Panc1 (cell line): ENCODE measurements around the gene GTPBP4. TPM values are rescaled to one million over a fixed set of nuclear protein-coding genes. Genes with fewer than 3 reads are reported as not detected.

ENCODE experiments used
- ATAC-seq: fragments of 200-7000 bp; cut with Tn5 transposase; 2 replicates; pipeline ENCODE4 v1.9.1; 2020; ENCODE audit warnings: mild to moderate bottlenecking, moderate library complexity
- BruUV-seq: library from RNA; stranded (reverse); fragments of 400-500 nt; replicated peaks from 2 replicates; lab custom pipeline; 2021; lab: Mats Ljungman, UMichigan
- CTCF ChIA-PET: fragments of 300-600 bp; sonication (Branson Sonifier 250); formaldehyde crosslinking; loops from one replicate; lab custom pipeline; 2022; ENCODE audit warnings: antibody characterized with exemption; lab: Charles Lee
- POLR2A ChIA-PET: fragments of 300-600 bp; sonication (Branson Sonifier 250); formaldehyde crosslinking; loops from one replicate; lab custom pipeline; 2022; ENCODE audit warnings: antibody characterized with exemption; lab: Charles Lee
- DNase-seq: peaks from one replicate; pipeline ENCODE4 v3.0.0-alpha.2; 2010; ENCODE audit warnings: low read depth, low spot score
- H3K27ac ChIP-seq: 2 replicates; pipeline ENCODE4 v1.5.1; 2011; ENCODE audit warnings: mild to moderate bottlenecking, low read length, inconsistent platforms
- H3K27me3 ChIP-seq: fragments of 200-500 bp; sonication (Bioruptor generic); 2 replicates; pipeline ENCODE4 v1.6.0; 2014; ENCODE audit warnings: low read length, inconsistent platforms; ENCODE audit not compliant: control insufficient read depth, insufficient read depth
- H3K36me3 ChIP-seq: fragments of 200-500 bp; sonication (Bioruptor generic); 2 replicates; pipeline ENCODE4 v1.5.1; 2014; ENCODE audit warnings: inconsistent platforms, mild to moderate bottlenecking, low read length, moderate library complexity; ENCODE audit not compliant: control insufficient read depth, insufficient read depth
- H3K4me1 ChIP-seq: 2 replicates; pipeline ENCODE4 v1.5.1; 2011; ENCODE audit warnings: inconsistent platforms, mild to moderate bottlenecking, low read length, moderate library complexity; ENCODE audit not compliant: control insufficient read depth, insufficient read depth
- H3K4me3 ChIP-seq, 2 experiments: 2 replicates each; pipeline ENCODE4 v1.5.1; 2011 to 2012; ENCODE audit warnings: low read depth in 2 of 2, low read length in 2 of 2, mild to moderate bottlenecking in 2 of 2, inconsistent platforms in 1 of 2, moderate library complexity in 1 of 2
- H3K9me3 ChIP-seq: fragments of 200-500 bp; sonication (Bioruptor generic); 2 replicates; pipeline ENCODE4 v1.5.1; 2014; ENCODE audit warnings: low read depth, mild to moderate bottlenecking, inconsistent platforms, low read length, moderate library complexity; ENCODE audit not compliant: control insufficient read depth, insufficient read depth
- POLR2AphosphoS5 ChIP-seq: IDR thresholded peaks from 2 replicates; pipeline ENCODE4 v1.6.1; 2012; ENCODE audit warnings: mild to moderate bottlenecking, low read depth, low read length, moderate library complexity
- SIN3A ChIP-seq: IDR thresholded peaks from 2 replicates; pipeline ENCODE4 v1.6.1; 2012; ENCODE audit warnings: low read depth, mild to moderate bottlenecking, low read length, moderate library complexity, borderline replicate concordance; ENCODE audit not compliant: insufficient read depth
- TCF7L2 ChIP-seq: IDR thresholded peaks from 2 replicates; pipeline ENCODE4 v1.6.1; 2011; ENCODE audit warnings: mild to moderate bottlenecking, low read depth, low read length, inconsistent platforms
- in situ Hi-C: cut with HindIII; loops from 2 replicates; pipeline ENCODE4 v1.10.0; 2016; ENCODE audit warnings: low sequenced_read_pairs, low pct_unique_long_range_greater_than_20kb
- intact Hi-C: fragments of 100-400 bp; cut with micrococcal nuclease; formaldehyde crosslinking; loops from one replicate; pipeline ENCODE4 v1.10.0; 2022; ENCODE audit not compliant: unreplicated experiment
- total RNA-seq: library from RNA; stranded (reverse); gene quantifications from one replicate; pipeline ENCODE4 v1.2.1, GENCODE V29; 2021; ENCODE audit not compliant: unreplicated experiment
- TF ChIP-seq, protein P1 (sequence below), 2 experiments: IDR thresholded peaks; 2 replicates each; pipeline ENCODE4 v1.6.1; 2011 to 2012; ENCODE audit warnings: low read depth in 2 of 2, control low read depth in 1 of 2, low read length in 1 of 2, mild to moderate bottlenecking in 1 of 2, moderate library complexity in 1 of 2; ENCODE audit not compliant: insufficient read depth in 1 of 2
- TF ChIP-seq, protein P2 (sequence below): fragments of 450-650 bp; IDR thresholded peaks from 2 replicates; pipeline ENCODE4 v1.5.1; 2017; ENCODE audit warnings: mild to moderate bottlenecking

Gene GTPBP4
- total RNA-seq, 1 experiment from 2014 or later = 79.5 TPM

DNA sequence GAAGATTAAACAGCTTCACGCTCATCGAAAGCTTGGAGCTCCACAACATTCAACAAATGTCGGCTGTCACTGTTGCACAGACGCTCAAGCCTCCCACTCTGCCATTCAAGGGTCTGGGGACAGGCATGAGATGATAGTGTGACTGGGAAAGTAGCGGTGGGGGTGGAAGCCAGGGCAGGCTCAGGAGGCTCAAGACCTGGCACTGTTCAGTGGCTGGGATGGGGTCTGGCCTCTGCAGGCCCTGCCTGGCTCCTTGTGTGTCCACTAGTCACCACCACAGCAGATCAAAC is 13.5 kb upstream of the GTPBP4 start:
- CTCF ChIA-PET = no interaction called here
- Histone ChIP-seq H3K4me3 (no peak overlapping the region), H3K27ac (no peak overlapping the region), H3K4me1 (no peaks in the 10 kb centered on the region), H3K9me3 (peaks cover 6% of the 10 kb centered on the region; the same call in 1 of the 2 replicates), H3K27me3 (no peaks in the 10 kb centered on the region), H3K36me3 (no peaks in the 10 kb centered on the region)
- TF ChIP-seq, protein P1, sequence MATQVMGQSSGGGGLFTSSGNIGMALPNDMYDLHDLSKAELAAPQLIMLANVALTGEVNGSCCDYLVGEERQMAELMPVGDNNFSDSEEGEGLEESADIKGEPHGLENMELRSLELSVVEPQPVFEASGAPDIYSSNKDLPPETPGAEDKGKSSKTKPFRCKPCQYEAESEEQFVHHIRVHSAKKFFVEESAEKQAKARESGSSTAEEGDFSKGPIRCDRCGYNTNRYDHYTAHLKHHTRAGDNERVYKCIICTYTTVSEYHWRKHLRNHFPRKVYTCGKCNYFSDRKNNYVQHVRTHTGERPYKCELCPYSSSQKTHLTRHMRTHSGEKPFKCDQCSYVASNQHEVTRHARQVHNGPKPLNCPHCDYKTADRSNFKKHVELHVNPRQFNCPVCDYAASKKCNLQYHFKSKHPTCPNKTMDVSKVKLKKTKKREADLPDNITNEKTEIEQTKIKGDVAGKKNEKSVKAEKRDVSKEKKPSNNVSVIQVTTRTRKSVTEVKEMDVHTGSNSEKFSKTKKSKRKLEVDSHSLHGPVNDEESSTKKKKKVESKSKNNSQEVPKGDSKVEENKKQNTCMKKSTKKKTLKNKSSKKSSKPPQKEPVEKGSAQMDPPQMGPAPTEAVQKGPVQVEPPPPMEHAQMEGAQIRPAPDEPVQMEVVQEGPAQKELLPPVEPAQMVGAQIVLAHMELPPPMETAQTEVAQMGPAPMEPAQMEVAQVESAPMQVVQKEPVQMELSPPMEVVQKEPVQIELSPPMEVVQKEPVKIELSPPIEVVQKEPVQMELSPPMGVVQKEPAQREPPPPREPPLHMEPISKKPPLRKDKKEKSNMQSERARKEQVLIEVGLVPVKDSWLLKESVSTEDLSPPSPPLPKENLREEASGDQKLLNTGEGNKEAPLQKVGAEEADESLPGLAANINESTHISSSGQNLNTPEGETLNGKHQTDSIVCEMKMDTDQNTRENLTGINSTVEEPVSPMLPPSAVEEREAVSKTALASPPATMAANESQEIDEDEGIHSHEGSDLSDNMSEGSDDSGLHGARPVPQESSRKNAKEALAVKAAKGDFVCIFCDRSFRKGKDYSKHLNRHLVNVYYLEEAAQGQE (IDR thresholded peaks at IDR 0.05; ENCODE audit: insufficient read depth in 1 of 2, low read depth in 2 of 2, low read length in 1 of 2) = no peak
- TF ChIP-seq, protein P2, sequence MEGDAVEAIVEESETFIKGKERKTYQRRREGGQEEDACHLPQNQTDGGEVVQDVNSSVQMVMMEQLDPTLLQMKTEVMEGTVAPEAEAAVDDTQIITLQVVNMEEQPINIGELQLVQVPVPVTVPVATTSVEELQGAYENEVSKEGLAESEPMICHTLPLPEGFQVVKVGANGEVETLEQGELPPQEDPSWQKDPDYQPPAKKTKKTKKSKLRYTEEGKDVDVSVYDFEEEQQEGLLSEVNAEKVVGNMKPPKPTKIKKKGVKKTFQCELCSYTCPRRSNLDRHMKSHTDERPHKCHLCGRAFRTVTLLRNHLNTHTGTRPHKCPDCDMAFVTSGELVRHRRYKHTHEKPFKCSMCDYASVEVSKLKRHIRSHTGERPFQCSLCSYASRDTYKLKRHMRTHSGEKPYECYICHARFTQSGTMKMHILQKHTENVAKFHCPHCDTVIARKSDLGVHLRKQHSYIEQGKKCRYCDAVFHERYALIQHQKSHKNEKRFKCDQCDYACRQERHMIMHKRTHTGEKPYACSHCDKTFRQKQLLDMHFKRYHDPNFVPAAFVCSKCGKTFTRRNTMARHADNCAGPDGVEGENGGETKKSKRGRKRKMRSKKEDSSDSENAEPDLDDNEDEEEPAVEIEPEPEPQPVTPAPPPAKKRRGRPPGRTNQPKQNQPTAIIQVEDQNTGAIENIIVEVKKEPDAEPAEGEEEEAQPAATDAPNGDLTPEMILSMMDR = no peak
- TF ChIP-seq POLR2AphosphoS5 = no peak
- no peak for TF ChIP-seq TCF7L2
- no peak for TF ChIP-seq SIN3A
- POLR2A ChIA-PET = no interaction called here
- BruUV-seq = no TSS peak
- DNase-seq = no peak
- no peak for ATAC-seq
- in situ Hi-C loops (no loop called here), intact Hi-C loops (no loop called here)

DNA sequence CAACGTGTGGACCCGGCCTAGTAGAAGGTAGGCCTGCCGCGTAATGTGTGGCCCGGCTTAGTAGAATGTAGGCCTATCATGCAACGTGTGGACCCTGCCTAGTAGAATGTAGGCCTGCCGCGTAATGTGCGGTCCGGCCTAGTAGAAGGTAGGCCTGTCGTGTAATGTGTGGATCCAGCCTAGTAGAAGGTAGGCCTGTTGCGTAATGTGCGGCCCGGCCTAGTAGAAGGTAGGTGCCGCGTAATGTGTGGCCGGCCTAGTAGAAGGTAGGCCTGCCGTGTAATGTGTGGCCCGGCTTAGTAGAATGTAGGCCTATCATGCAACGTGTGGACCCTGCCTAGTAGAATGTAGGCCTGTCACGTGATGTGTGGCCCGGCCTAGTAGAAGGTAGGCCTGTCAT is 11.9 kb upstream of the GTPBP4 start:
- in situ Hi-C loops (no loop called here), intact Hi-C loops (no loop called here)
- no TSS peak for BruUV-seq
- DNase-seq (no peak), ATAC-seq (no peak)
- POLR2A ChIA-PET = no interaction called here
- H3K4me1 ChIP-seq = no peaks in the 10 kb centered on the region
- H3K27me3 ChIP-seq = no peaks in the 10 kb centered on the region
- CTCF ChIA-PET = no interaction called here
- no peak overlapping the region for H3K27ac ChIP-seq
- no peaks in the 10 kb centered on the region for H3K36me3 ChIP-seq
- no peak for TF ChIP-seq POLR2AphosphoS5
- TF ChIP-seq TCF7L2 = no peak
- TF ChIP-seq, protein P2 = no peak
- TF ChIP-seq, protein P1 (IDR thresholded peaks at IDR 0.05; ENCODE audit: insufficient read depth in 1 of 2, low read depth in 2 of 2, low read length in 1 of 2) = no peak
- TF ChIP-seq SIN3A = no peak
- no peak overlapping the region for H3K4me3 ChIP-seq
- H3K9me3 ChIP-seq = peaks cover 6% of the 10 kb centered on the region; the same call in 1 of the 2 replicates
